Peyer's patch (tissue), 4 donors: ENCODE data around the gene DHX34.

Experiments used
- POLR2A ChIP-seq, 2 donors: fragments of 450-650 bp; IDR thresholded peaks; one replicate each; pipeline ENCODE4 v1.5.1; 2017; ENCODE audit warnings: antibody characterized with exemption in 2 of 2, mild to moderate bottlenecking in 2 of 2, moderate library complexity in 2 of 2
- TF ChIP-seq, protein P1 (sequence below), 6 experiments: fragments of 450-650 bp in 4 of 6; fragments of 200-600 bp in 2 of 6; sonication (generic) in 1 of 6; IDR thresholded peaks; one replicate each; pipeline ENCODE4 v1.5.1; 2017 to 2019; ENCODE audit warnings: antibody characterized with exemption in 6 of 6, mild to moderate bottlenecking in 3 of 6, moderate library complexity in 1 of 6

DNA sequence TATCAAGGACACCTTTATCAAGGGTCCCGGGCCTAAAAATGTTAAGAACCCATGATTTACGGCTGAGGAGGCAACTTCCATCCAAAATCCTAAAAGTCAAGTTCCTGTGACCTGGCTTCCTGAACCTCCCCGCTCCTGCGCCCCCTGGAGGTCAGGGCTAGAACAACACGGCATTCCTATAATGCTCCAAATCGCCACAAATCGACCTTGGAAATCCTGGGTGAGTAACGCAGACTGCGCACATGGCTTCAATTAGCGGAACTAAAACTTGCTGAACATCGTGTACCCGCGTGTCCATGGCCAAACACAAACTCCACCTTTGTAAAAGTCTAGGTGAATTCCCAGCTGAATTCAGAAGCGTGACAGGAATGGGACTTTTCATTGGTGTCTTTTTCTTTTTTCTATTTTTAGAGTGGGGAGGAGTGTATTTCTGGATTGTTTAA lies 43.8 kb upstream of the DHX34 start:
- TF ChIP-seq POLR2A (IDR thresholded peaks at IDR 0.05): no peak
- TF ChIP-seq, protein P1, sequence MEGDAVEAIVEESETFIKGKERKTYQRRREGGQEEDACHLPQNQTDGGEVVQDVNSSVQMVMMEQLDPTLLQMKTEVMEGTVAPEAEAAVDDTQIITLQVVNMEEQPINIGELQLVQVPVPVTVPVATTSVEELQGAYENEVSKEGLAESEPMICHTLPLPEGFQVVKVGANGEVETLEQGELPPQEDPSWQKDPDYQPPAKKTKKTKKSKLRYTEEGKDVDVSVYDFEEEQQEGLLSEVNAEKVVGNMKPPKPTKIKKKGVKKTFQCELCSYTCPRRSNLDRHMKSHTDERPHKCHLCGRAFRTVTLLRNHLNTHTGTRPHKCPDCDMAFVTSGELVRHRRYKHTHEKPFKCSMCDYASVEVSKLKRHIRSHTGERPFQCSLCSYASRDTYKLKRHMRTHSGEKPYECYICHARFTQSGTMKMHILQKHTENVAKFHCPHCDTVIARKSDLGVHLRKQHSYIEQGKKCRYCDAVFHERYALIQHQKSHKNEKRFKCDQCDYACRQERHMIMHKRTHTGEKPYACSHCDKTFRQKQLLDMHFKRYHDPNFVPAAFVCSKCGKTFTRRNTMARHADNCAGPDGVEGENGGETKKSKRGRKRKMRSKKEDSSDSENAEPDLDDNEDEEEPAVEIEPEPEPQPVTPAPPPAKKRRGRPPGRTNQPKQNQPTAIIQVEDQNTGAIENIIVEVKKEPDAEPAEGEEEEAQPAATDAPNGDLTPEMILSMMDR (IDR thresholded peaks at IDR 0.05): peak; percentile 78 to 94 (median 84)
